K562 (cell line): ENCODE results near the gene EPHA4. TPM values are rescaled to one million over a fixed set of nuclear protein-coding genes. Genes with fewer than 3 reads are reported as not detected.

ENCODE experiments used
- ATAC-seq: fragments of 200-7000 bp; cut with Tn5 transposase; 3 replicates; pipeline ENCODE4 v1.9.1; 2020; ENCODE audit warnings: moderate library complexity
- BruUV-seq: library from RNA; stranded (reverse); fragments of 400-500 nt; replicated peaks from 2 replicates; lab custom pipeline; 2021; lab: Mats Ljungman, UMichigan
- CTCF ChIA-PET: fragments of 300-600 bp; formaldehyde crosslinking; extraction: SDS; loops from one replicate; lab custom pipeline; 2021; ENCODE audit warnings: low intra/inter-chr PET ratio; lab: Yijun Ruan, JAX
- POLR2A ChIA-PET: fragments of 300-600, 350-650 bp; sonication (Branson Sonifier 250); formaldehyde crosslinking; extraction: SDS; loops from one replicate; lab custom pipeline; 2021; ENCODE audit warnings: antibody characterized with exemption, inconsistent platforms; lab: Yijun Ruan, JAX
- DNase-seq, 4 experiments: peaks; one replicate each; pipeline versions ENCODE4 v3.0.0 to v3.0.0-alpha.2; 2011 to 2018; ENCODE audit warnings: low spot score in 3 of 4, mixed read lengths in 3 of 4; ENCODE audit errors: extremely low read depth in 1 of 4
- FAIRE-seq: peaks from 2 replicates; lab custom pipeline; 2011; peaks lifted over from hg19 to GRCh38; lab: Jason Lieb, UNC
- H2AFZ ChIP-seq: 2 replicates; pipeline ENCODE4 v1.6.0; 2011; ENCODE audit warnings: low read depth, low read length, control low read depth, inconsistent platforms
- H3K27ac ChIP-seq: fragments of 200-600 bp; 3 replicates; pipeline ENCODE4 v1.8.0; 2011; ENCODE audit warnings: low read depth, mild to moderate bottlenecking, control low read depth, inconsistent platforms, low read length, moderate library complexity, mixed read lengths; ENCODE audit errors: extremely low read depth
- H3K27me3 ChIP-seq, 2 experiments: fragments of 300-600 bp in 1 of 2; 2 replicates in 1 of 2; 3 replicates in 1 of 2; pipeline versions ENCODE4 v1.6.0 to v1.8.0; 2011; ENCODE audit warnings: inconsistent platforms in 2 of 2, low read length in 2 of 2, mild to moderate bottlenecking in 1 of 2, mixed read lengths in 1 of 2, moderate library complexity in 1 of 2; ENCODE audit not compliant: control insufficient read depth in 2 of 2, insufficient read depth in 2 of 2
- H3K36me3 ChIP-seq: fragments of 300-600 bp; 3 replicates; pipeline ENCODE4 v1.8.0; 2011; ENCODE audit warnings: mild to moderate bottlenecking, low read length, inconsistent platforms; ENCODE audit not compliant: control insufficient read depth, insufficient read depth
- H3K4me1 ChIP-seq, 2 experiments: fragments of 200-600 bp in 1 of 2; replicated peaks in 1 of 2; 2 replicates in 1 of 2; 3 replicates in 1 of 2; pipeline versions ENCODE4 v1.5.1 to v1.8.0; 2011; ENCODE audit warnings: inconsistent platforms in 2 of 2, low read length in 2 of 2, mild to moderate bottlenecking in 1 of 2, mixed read lengths in 1 of 2, moderate library complexity in 1 of 2; ENCODE audit not compliant: control insufficient read depth in 2 of 2, insufficient read depth in 2 of 2
- H3K4me2 ChIP-seq: 2 replicates; pipeline ENCODE4 v1.6.1; 2011; ENCODE audit warnings: low read length, control low read depth, inconsistent platforms, mixed read lengths; ENCODE audit not compliant: insufficient read depth
- H3K4me3 ChIP-seq: fragments of 200-600 bp; sonication (generic), shearing (Covaris generic); 2 replicates; pipeline ENCODE4 v1.5.1; 2016; ENCODE audit warnings: control low read depth, inconsistent platforms
- H3K79me2 ChIP-seq: fragments of 200-600 bp; 3 replicates; pipeline ENCODE4 v1.8.0; 2011; ENCODE audit warnings: low read length, inconsistent platforms; ENCODE audit not compliant: control insufficient read depth, insufficient read depth
- H3K9ac ChIP-seq, 2 experiments: 2 replicates each; pipeline versions ENCODE4 v1.6.0 to v1.6.1; 2011; ENCODE audit warnings: low read depth in 2 of 2, low read length in 2 of 2, control low read depth in 1 of 2, inconsistent platforms in 1 of 2, mild to moderate bottlenecking in 1 of 2, mixed read lengths in 1 of 2; ENCODE audit not compliant: insufficient read depth in 1 of 2
- H3K9me1 ChIP-seq: one replicate; pipeline ENCODE4 v1.6.0; 2011; ENCODE audit warnings: inconsistent platforms, mild to moderate bottlenecking, low read length, moderate library complexity; ENCODE audit not compliant: control insufficient read depth, insufficient read depth
- H3K9me3 ChIP-seq: replicated peaks from 2 replicates; pipeline ENCODE4 v1.5.1; 2011; ENCODE audit warnings: low read depth, low read length, inconsistent platforms; ENCODE audit not compliant: control insufficient read depth, insufficient read depth
- H4K20me1 ChIP-seq: replicated peaks from 2 replicates; pipeline ENCODE4 v1.6.1; 2011; ENCODE audit warnings: low read length, inconsistent platforms, mixed read lengths; ENCODE audit not compliant: control insufficient read depth, insufficient read depth
- HMG20A ChIP-seq: fragments of 450-650 bp; formaldehyde crosslinking; conservative IDR thresholded peaks from 2 replicates; pipeline ENCODE4 v1.4.0; 2020; ENCODE audit warnings: mild to moderate bottlenecking, mixed read lengths
- MCM3 ChIP-seq: fragments of 450-650 bp; IDR thresholded peaks from 2 replicates; pipeline ENCODE4 v1.6.1; 2016
- POLR2AphosphoS2 ChIP-seq: IDR thresholded peaks from 2 replicates; pipeline ENCODE4 v1.6.1; 2012; ENCODE audit warnings: low read length, improper control_type of control experiment
- PTBP1 ChIP-seq: fragments of 200-400 bp; formaldehyde crosslinking; IDR thresholded peaks from 2 replicates; pipeline ENCODE4 v1.6.1; 2017; ENCODE audit warnings: low read depth, low read length
- TARDBP ChIP-seq: fragments of 450-650 bp; IDR thresholded peaks from 2 replicates; pipeline ENCODE4 v1.6.1; 2016
- THAP12 ChIP-seq: fragments of 250-450 bp; sonication (Bioruptor Pico); IDR thresholded peaks from 2 replicates; pipeline ENCODE4 v1.9.0; 2021; ENCODE audit warnings: mild to moderate bottlenecking, inconsistent platforms
- ZFP36 ChIP-seq: fragments of 150-350 bp; IDR thresholded peaks from 2 replicates; pipeline ENCODE4 v1.6.1; 2018; ENCODE audit warnings: low read length, low read depth; ENCODE audit not compliant: partially characterized antibody
- ZNF408 ChIP-seq: fragments of 250-450 bp; sonication (Bioruptor Pico); IDR thresholded peaks from 2 replicates; pipeline ENCODE4 v1.4.0; 2020; ENCODE audit warnings: low read depth, mild to moderate bottlenecking, moderate library complexity
- ZNF639 ChIP-seq, 2 experiments: fragments of 200-800 bp in 1 of 2; sonication (Bioruptor generic) in 1 of 2; sonication (generic) in 1 of 2; formaldehyde crosslinking in 1 of 2; IDR thresholded peaks in 1 of 2; conservative IDR thresholded peaks in 1 of 2; 2 replicates each; pipeline versions ENCODE4 v1.5.0 to v1.6.1; 2016 to 2020; ENCODE audit warnings: missing compliant biosample characterization in 1 of 2, missing genetic modification characterization in 1 of 2, missing genetic modification reagents in 1 of 2
- WGBS: fragments of 100-300 bp; shearing (Covaris generic); methylation state at CpG from one replicate; pipeline ENCODE4 v1.1.6; 2016; ENCODE audit warnings: low coverage, mixed read lengths; ENCODE audit not compliant: insufficient coverage; ENCODE audit errors: missing lambda C conversion rate; 5-methylcytosine and 5-hydroxymethylcytosine counted together
- in situ Hi-C: fragments of 300-500 bp; cut with MboI; formaldehyde crosslinking; loops from 4 replicates; pipeline ENCODE4 v1.15.0; 2018; ENCODE audit warnings: inconsistent platforms, mixed read lengths
- intact Hi-C: fragments of 100-400 bp; cut with micrococcal nuclease; formaldehyde crosslinking; loops from 2 replicates; pipeline ENCODE4 v1.14.2; 2022
- polyA plus RNA-seq, 8 experiments: library from polyadenylated mRNA; depleted of rRNA in 4 of 8; stranded (reverse) in 5 of 8; unstranded in 3 of 8; fragments of >200 nt; fragmentation: Nextera tagmentation in 2 of 8; fragmentation: Illumina TruSeq in 1 of 8; extraction: Ambion mirVana in 2 of 8; extraction: Trizol in 1 of 8; gene quantifications; 2 replicates each; pipeline versions ENCODE4 v1.2.1 to v1.2.3, GENCODE V29; 2011 to 2014; ENCODE audit warnings: inconsistent platforms in 1 of 8, missing spikeins in 1 of 8
- total RNA-seq, 7 experiments: library from RNA; depleted of rRNA in 6 of 7; stranded (reverse); fragments of >200 nt in 6 of 7; fragmentation: Illumina TruSeq in 2 of 7; extraction: Trizol in 2 of 7; gene quantifications; 2 replicates each; pipeline versions ENCODE4 v1.2.1 to v1.2.3, GENCODE V29; 2011 to 2021; ENCODE audit warnings: low replicate concordance in 1 of 7
- TF ChIP-seq, protein P1 (sequence below): fragments of 450-650 bp; IDR thresholded peaks from 2 replicates; pipeline ENCODE4 v1.7.1; 2018; ENCODE audit warnings: mild to moderate bottlenecking, low read depth; ENCODE audit not compliant: partially characterized antibody
- TF ChIP-seq, protein P2 (sequence below): IDR thresholded peaks from 2 replicates; pipeline ENCODE4 v1.6.1; 2011; ENCODE audit warnings: borderline replicate concordance, low read depth, mild to moderate bottlenecking, moderate library complexity, low read length; ENCODE audit not compliant: insufficient read depth, poor library complexity, severe bottlenecking

The EPHA4 gene
- total and polyA plus RNA-seq, 9 of the 15 experiments (the other 6 are each of a cell fraction or from before 2014, with no cell fraction given), result 0.07 to 0.09 (median 0.07) TPM; not detected in 6

DNA sequence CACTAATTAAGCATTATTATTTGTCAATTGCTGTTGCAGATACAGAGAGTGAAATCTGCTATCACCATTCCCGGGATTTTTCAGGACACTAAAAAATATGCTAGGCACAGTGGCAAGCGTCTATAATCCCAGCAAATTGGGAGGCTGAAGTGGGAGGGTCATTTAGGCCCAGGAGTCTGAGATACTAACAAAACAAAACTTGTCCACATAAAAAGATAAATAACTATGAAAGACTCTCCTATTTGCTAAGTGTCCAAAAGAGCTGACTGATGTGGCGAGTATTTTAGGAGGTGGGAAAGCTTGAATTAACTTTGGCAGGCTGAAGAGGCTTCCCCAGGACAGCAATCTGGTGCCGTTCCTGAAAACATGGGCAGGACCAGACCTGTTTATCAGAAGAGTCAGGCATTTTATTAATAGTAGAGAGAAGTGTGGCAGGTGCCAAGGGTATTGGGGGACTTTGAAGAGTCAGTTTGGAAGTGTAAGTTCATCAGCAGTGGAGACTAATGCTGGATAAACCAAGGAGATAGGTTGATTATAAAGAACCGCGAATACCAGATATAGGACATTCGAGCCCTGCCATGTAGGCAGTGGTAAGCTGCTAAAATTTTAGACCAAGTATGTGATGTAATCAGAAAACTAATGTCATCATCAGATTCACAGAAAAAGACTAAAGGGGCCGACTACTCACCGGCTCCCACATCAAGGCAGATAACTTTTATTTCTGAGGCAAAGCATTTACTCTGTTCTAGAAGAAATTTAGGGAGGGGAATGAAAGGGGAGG, 201.8 kb downstream of the EPHA4 start:
- intact Hi-C loops (no loop called here), in situ Hi-C loops (no loop called here)
- H3K4me3 ChIP-seq, result no peak overlapping the region
- no peaks in the 10 kb centered on the region for H3K27me3 ChIP-seq
- H2AFZ ChIP-seq, result no peak overlapping the region
- no peak overlapping the region for H3K4me2 ChIP-seq
- H3K27ac ChIP-seq, result no peak overlapping the region
- no peaks in the 10 kb centered on the region for H3K79me2 ChIP-seq
- no peak for DNase-seq
- 0% methylated on average over 8 of the region's 9 CpGs for WGBS
- FAIRE-seq, result no peak
- no peak overlapping the region for H3K9ac ChIP-seq
- H3K9me1 ChIP-seq, result no peaks in the 10 kb centered on the region
- no peaks in the 10 kb centered on the region for H3K4me1 ChIP-seq
- no TSS peak for BruUV-seq
- ChIA-PET CTCF (no interaction called here), POLR2A (no interaction called here)
- no peaks in the 10 kb centered on the region for H4K20me1 ChIP-seq
- no peaks in the 10 kb centered on the region for H3K36me3 ChIP-seq
- no peaks in the 10 kb centered on the region for H3K9me3 ChIP-seq
- ATAC-seq, result no peak
- TF ChIP-seq, protein P1, sequence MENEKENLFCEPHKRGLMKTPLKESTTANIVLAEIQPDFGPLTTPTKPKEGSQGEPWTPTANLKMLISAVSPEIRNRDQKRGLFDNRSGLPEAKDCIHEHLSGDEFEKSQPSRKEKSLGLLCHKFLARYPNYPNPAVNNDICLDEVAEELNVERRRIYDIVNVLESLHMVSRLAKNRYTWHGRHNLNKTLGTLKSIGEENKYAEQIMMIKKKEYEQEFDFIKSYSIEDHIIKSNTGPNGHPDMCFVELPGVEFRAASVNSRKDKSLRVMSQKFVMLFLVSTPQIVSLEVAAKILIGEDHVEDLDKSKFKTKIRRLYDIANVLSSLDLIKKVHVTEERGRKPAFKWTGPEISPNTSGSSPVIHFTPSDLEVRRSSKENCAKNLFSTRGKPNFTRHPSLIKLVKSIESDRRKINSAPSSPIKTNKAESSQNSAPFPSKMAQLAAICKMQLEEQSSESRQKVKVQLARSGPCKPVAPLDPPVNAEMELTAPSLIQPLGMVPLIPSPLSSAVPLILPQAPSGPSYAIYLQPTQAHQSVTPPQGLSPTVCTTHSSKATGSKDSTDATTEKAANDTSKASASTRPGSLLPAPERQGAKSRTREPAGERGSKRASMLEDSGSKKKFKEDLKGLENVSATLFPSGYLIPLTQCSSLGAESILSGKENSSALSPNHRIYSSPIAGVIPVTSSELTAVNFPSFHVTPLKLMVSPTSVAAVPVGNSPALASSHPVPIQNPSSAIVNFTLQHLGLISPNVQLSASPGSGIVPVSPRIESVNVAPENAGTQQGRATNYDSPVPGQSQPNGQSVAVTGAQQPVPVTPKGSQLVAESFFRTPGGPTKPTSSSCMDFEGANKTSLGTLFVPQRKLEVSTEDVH, result no peak
- TF ChIP-seq THAP12 (CRISPR knock-in tag) (no peak), ZNF408 (no peak), TARDBP (no peak), MCM3 (no peak), HMG20A (CRISPR knock-in tag) (no peak), PTBP1 (no peak), ZFP36 (no peak), POLR2AphosphoS2 (no peak), ZNF639 (CRISPR knock-in tag; conservative IDR thresholded peaks at IDR 0.05 in 1 of 2, IDR thresholded peaks at IDR 0.05 in 1 of 2) (no peak)
- TF ChIP-seq, protein P2, sequence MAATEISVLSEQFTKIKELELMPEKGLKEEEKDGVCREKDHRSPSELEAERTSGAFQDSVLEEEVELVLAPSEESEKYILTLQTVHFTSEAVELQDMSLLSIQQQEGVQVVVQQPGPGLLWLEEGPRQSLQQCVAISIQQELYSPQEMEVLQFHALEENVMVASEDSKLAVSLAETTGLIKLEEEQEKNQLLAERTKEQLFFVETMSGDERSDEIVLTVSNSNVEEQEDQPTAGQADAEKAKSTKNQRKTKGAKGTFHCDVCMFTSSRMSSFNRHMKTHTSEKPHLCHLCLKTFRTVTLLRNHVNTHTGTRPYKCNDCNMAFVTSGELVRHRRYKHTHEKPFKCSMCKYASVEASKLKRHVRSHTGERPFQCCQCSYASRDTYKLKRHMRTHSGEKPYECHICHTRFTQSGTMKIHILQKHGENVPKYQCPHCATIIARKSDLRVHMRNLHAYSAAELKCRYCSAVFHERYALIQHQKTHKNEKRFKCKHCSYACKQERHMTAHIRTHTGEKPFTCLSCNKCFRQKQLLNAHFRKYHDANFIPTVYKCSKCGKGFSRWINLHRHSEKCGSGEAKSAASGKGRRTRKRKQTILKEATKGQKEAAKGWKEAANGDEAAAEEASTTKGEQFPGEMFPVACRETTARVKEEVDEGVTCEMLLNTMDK, result no peak
